Measurements from ENCODE around the gene ZNF283. TPM values are rescaled to one million over a fixed set of nuclear protein-coding genes. Genes with fewer than 3 reads are reported as not detected.
"Not testable (repeated sequence)": the region's sequence is repeated elsewhere in the genome, so short reads cannot be mapped to it uniquely, and the experiment has no call there.

The ZNF283 gene
- total RNA-seq, 1 donor from 2014 or later, result 7.8 TPM

DNA sequence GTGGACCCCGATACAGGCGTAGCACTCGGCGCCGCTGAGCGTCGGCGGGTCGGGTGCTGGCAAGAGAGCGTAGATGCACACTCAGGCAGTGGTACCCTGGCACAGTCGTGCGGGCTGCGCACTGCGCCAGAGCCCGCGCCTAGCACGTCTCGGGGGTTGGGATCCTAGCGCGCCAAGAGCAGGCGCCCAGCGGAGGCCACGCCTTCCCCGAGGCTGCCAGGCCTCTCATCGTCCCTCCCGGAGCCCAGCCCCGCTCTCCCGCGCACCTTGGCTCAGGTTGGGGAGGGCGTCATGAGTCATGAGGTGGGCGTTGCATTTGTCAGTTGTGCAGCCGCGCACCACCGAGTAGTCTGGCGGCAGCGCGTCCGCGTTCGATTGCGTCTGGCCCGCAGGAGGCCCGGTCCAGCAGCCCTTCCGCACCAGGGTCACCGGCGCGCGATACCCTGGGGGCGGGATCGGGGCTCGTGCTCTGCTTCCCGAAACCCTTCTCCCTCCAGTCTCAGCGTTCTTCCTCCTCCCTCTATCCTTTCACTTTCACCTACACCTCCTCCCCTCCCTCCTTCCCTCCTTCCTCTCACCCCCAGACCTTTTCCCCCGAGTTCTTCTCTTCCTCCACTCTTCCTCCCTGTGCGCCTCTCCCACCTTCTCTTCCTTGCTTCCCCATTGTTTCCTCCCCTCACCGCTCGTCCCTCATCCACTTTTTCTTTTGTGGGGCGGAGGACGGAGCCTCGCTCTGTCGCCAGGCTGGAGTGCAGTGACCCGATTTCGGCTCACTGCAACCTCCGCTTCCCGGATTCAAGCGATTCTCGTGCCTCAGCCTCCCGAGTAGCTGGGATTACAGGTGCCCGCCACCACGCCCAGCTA is 28.3 kb upstream of the ZNF283 start:
- intact Hi-C loops (cut with micrococcal nuclease), result no loop called here

DNA sequence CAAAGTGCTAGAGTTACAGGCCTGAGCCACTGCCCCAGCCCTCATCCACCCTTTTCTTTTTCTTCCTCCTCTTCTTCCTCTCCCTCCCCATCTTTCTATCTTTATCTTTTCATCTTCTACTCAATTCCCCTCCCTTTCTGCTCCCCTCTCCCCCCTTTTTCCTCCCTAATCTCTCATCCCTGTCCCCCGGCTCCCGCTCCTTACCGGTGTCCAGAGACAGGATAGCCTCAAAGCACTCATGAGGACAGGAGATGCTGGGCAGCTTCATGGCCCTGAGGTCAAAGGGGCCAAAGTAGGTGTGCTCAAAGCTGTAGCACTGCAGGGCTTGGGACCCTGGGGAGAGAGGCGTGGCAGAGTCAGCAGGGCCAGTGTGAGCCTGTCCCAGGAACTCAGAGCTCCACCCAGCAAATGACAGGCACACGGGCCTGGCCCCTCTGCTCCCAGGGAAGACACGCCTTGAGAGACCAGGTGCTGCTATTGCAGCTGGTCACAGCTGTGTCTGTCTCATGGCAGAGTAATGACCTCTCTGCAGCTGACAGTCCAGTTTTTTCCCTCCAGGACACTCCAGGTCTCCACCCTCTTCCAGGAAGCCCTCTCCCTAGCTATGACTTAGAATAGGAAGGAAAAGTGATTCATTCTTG is 27.5 kb upstream of the ZNF283 start:
- intact Hi-C loops (cut with micrococcal nuclease), result no loop called here

DNA sequence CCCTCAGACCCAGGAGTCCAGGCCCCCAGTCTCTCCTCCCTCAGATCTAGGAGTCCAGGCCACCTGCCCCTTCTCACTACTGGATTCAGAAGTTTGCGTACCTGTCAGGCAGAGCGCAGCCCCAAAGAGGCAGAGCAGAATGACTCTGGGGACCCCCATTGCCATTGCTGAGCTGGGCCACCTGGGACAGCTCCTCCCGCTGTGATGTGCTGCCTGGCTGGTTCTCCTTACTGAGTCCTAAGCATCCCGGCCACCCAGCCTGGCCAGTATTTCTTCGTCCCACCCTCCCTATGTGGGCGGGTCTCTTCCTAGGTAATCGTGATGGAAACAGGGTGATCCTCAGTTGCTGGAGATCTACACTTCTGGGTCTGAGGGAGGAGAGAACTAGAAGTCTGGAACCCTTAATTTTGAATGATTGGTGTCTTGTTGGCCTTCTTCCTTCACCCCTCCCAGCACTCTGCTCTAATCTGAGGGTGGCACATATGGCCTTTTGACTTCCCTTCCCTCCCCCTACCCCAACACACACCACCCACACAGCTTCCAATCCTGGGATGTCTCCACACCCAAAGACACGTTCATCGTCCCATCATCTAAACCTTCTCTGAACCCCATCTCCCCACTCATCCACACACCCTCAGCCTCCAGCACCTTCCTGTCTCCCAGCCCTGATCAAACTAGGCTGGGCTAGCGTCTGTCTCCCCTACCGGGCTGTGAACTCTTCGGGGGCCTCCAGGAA is 24.7 kb upstream of the ZNF283 start, which contains the start of gene LYPD5:
TSS of gene LYPD5 (minus strand) at position 232 of the 736 bp plus-strand sequence. CDS start at position 165, 67 bp downstream.
- intact Hi-C loops (cut with micrococcal nuclease), result no loop called here

DNA sequence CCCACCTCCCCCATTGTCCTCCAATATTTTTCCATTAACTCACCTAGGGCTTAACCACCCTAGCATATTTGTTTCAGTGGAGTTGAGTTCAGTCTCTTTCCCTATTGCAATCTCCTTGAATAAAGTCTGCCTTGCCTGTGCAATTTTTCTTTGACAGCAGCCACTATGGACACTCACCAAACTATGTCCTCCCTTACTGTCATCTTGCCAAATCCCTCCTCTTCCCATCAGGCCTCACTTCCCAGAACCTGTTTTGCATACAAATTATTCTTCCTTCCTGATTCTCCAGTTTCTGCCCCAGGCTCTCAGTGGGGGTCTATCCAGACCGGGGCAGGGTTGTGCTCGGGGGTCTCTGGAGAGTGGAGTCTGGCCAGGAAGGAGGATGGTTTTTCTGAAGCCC is 22.7 kb upstream of the ZNF283 start:
- intact Hi-C loops (cut with micrococcal nuclease), result no loop called here

DNA sequence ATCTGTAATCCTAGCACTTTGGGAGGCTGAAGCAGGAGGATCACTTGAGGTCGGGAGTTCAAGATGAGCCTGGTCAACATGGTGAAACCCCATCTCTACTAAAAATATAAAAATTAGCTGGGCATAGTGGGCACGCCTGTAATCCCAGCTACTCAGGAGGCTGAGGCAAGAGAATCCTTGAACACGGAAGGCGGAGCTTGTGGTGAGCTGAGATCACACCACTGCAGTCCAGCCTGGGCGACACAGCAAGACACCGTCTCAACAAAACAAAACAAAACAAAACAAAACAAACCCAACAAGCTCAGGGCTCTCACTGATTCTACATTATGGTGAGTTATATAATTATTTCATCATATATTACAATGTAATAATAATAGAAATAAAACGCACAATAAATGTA is 20.7 kb upstream of the ZNF283 start:
- intact Hi-C loops (cut with micrococcal nuclease), result not testable (repeated sequence)

DNA sequence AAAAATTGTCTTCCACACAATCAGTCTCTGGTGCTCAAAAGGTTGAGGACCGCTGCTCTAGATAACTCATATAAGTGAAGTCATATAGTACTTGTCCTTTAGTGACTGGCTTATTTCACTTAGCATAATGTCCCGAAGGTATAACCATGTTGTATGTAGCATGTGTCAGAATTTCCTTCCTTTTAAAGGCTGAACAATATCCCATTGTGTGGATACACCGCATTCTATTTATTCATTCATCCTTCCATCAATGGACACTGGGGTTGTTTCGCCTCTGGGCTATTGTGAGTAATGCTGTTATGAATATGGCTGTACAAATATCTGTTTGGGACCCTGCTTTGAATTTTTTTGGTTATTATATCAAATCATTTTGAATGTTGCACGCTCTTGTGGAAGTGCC is 20.3 kb upstream of the ZNF283 start:
- intact Hi-C loops (cut with micrococcal nuclease), result no loop called here

DNA sequence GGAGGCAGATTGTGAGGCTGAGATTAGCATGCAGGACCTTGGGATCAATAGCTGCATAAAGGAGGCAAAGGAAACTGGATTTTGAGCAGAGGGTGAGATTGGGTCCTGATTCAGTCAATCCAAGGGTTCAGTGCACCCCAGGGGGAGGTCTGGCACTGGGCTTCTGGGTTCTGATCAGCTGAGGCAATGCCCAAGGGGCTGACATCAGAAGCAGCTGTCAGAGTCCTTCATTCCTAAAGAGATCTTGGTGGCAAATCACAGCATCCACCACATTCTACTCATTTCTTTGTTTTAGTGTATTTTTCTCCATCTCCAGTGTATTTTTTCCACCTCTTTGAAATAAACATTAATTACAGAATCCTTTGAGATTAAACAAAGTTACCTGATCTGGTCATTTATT is 19.5 kb upstream of the ZNF283 start:
- intact Hi-C loops (cut with micrococcal nuclease), result no loop called here

DNA sequence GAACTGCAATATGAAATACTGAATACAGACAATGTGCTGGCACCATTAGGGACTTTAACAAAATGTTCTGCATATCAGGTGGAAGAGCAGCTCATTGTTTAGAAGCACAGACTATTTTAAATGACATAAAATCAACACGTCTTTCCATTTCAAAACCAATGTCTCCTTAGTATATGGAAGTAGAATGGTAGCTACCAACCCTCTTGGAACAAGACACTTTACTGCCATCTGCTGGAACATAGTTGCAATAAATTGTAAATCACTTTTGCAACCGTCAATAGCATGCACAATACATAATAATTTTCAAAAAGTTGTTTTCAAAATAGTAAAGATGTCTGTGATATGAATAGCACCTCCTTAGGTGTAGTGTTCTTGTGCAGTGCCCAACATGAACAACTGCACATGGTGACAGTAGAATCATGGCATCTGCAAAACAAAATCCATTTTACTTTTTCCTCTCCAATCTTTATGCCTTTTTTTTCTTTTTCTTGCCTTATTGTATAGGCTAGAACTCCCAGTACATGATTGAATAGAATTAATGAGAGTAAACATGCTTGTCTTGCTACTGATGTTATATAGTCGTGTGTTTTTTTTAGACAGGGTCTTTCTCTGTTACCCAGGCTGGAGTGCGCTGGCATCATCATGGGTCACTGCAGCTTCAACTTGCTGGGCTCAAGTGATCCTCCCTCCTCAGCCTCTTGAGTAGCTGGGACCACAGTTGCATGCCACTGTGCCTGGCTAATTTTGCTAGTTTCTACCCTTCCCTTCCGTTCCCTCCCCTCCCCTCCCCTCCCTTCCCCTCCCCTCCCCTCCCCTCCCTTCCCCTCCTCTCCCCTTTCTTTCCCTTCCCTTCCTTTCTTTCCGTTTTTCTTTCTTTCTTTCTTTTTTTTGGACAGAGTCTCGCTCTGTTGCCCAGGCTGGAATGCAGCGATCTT is 17.1 kb upstream of the ZNF283 start:
- intact Hi-C loops (cut with micrococcal nuclease), result loop anchor here (1.0 kb wide), 1 partner anchor 65 kb away; no protein-coding TSS in a partner anchor

DNA sequence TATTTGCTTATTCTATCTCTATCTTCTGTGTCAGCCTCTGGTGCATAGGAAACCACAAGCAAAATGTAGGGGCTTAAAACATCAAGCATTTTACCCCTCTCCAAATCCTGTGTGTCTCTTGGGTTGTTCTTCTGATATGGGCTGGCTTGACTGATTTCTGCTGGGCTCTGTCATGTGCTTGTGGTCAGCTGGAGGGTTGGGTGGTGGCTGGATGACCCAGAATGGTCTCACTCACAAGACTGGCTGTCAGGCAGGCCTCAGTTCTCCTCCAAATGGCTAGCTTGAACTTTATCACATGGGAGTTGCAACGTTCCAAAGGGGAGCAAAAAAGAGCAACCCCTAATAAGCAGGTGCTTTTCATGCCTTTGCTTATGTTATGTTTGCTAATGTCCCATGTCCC is 15.3 kb upstream of the ZNF283 start:
- intact Hi-C loops (cut with micrococcal nuclease), result no loop called here

DNA sequence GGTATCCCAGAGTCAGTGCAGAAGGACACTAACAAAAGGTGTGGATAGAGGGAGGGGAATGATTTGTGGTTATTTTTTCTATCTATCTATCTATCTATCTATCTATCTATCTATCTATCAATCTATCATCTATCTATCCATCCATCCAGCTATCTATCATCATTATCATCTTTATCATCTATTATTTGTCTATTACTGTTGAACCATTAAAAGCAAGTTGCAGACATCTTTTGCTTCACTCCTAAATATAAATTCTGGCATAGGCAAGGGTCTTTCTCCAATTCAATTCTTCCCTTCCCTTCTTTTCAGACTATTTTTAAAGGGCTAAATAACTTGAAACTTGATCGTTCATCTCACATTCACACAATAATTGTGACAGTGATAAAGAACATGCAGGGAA is 14.9 kb upstream of the ZNF283 start:
- intact Hi-C loops (cut with micrococcal nuclease), result no loop called here

DNA sequence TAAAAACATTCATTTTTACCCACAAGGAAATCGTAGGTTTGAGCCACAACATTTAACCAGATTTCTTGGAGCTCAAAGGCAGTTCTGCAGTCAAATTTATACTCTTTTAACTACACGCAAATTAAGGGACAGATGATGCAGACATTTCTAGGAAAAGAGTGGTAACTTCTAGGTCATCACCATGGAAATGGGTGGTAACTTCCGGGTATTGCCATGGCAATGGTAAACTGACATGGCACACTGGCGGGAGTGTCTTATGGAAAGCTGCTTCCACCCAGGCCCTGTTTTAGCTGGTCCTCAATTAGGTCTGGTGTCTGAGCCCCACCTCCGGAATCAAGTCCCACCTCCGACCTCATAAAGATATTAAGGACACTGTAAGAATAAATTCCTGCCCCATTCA is 14.4 kb upstream of the ZNF283 start:
- intact Hi-C loops (cut with micrococcal nuclease), result no loop called here

DNA sequence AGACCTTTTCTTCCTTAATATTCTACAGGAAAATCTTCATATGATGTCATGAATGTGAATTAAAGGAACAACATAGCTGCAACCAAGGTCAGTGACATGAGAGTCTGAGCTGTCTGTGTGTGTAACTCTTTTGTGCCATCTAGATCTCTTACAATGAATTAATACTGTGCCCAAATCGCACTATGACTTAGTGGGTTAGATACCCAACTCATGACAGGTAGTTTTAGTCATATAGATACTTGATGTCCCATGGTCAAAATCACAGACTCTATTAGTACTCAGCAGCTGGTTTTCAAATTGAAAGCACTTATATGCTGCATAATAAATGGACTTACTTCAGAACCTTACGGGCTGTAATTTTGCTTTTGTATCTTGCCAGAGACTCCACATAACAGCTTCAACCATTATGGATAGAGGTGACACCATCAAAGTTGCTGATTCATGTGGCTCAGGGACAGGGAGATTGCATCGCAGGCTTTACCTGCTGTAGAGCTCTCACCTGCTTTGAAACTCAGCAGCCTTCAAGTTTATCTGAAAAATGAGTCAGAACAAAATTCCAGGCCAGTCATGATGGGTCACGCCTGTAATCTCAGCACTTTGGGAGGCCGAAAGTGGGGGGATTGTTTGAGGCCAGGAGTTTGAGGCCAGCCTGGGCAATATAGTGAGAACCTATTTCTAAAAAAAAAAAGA is 12.3 kb upstream of the ZNF283 start:
- intact Hi-C loops (cut with micrococcal nuclease), result no loop called here

DNA sequence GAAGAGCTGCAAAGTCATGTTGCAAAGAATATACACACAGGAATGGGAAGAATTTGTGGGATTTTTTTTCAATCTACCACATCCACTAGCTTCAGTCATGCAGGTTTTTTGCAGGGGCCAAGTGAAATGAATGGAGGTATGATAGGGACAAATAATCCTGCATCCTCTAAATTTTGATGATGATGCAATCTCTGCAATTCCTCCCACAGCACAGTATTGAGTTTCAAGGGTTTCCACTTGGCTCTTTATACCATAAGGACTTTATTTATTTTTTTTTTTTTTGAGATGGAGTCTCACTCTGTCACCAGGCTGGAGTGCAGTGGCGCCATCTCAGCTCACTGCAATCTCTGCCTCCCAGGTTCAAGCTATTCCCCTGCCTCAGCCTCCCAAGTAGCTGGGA is 9.7 kb upstream of the ZNF283 start:
- intact Hi-C loops (cut with micrococcal nuclease), result not testable (repeated sequence)

DNA sequence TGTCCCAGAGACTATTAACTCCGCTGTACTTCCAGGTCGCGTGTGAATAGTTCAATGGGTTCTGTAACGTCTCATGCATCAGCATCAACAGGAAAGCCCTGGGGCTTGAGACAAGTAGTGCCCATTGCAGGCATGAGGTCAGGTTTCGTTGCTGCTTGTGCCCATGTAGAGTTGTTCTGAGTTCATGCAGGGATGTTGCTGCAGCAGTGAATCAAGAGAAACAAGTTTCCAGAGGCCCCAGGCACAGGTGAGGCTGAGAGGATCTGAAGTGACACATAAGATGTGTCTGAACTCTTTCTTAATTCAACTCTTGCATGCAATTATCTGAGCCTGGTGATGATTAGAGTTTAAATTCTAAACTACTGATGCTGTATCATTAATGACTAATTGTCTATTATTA is 8.6 kb upstream of the ZNF283 start:
- intact Hi-C loops (cut with micrococcal nuclease), result no loop called here

DNA sequence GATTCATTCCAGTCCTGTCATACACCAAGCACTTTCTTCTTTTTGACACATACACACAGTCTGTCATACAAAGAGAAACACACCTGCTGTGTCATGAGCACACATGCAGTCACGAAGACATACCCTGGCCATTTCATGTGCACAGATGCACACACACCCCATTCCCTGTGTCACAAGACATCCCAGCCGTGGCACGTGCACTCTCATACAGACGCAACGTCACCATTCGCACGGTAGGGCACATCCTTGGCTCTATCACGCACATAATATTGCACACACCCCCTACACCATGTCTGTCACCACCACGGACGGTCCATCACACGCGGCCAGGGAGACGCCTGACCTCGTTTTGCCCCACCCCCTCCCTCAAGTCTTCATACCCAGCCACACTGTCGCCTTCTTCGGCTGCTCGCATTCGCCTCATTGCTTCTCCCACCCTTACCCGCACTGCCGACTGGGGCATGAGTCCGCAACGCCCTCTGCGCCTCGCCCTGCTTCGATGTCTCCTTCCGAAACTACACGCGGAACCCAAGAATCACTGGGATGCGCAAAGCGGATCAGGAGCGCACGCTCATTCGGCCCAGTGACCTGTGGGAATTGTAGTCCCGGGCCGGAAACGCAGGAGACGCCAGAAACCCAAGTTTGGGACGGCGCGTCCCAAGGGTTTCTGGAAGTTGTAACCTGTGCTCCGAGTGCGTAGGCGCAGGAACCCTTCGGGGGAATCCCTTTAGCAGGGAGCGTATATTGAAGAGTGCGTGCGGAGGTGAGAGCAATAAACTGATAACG is 6.8 kb upstream of the ZNF283 start:
- intact Hi-C loops (cut with micrococcal nuclease), result no loop called here

DNA sequence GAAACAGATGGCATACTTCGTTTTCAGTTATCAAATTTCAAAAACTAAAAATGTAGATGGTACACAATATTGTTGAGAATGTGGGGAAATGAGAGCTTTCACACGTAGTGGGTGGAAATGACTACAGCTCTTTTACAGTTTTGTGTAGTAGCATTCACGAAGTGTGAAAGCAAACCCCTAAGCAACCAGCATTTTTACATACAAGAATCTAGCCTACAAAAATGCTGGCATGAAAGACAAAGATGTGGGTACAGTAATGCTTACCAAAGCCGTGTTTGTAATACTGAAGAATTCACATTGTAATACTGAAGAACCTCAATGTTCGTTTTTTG is 6.3 kb upstream of the ZNF283 start:
- intact Hi-C loops (cut with micrococcal nuclease), result no loop called here

DNA sequence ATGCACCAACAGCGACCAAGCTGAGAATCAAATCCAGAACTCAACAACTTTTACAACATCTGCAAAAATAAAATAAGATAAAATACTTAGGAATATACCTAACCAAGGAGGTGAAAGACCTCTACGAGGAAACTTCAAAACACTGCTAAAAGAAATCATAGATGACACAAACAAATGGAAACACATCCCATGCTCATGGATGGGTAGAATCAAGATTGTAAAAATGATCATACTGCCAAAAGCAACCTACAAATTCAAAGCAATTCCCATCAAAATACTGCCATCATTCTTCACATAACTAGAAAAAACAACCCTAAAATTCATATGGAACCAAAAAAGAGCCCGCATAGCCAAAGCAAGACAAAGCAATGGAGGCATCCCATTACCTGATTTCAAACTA is 3.3 kb upstream of the ZNF283 start:
- intact Hi-C loops (cut with micrococcal nuclease), result not testable (repeated sequence)

DNA sequence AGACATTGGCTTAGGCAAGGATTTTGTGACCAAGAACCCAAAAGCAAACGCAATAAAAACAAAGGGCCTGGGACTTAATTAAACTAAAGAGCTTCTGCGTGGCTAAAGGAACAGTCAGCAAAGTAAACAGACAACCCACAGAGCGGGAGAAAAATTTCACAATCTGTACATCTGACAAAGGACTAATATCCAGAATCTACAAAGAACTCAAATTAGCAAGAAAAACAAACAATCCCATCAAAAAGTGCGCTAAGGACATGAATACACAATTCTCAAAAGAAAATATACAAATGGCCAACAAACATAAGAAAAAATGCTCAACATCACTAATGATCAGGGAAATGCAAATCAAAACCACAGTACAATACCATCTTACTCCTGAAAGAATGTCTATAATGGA is 2.5 kb upstream of the ZNF283 start:
- intact Hi-C loops (cut with micrococcal nuclease), result not testable (repeated sequence)

DNA sequence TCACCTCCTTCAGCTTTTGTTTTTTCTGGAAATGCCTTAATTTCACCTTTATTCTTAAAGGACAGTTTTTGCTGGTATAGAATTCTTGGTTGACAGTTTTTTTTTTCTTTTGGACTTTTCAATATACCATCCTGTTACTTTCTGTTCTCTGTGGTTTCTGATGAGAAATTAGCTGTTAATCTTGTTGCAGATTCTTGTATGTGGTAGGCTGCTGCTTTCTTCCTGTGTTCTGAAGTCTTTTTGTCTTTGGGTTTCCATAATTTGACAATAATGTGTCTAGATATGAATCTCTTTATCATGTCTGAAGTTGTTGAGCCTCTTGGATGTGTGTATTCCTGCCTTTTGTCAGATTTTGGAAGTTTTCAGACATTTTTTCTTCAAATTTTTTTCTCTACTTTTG is 12.0 kb downstream of the ZNF283 start:
- intact Hi-C loops (cut with micrococcal nuclease), result no loop called here

DNA sequence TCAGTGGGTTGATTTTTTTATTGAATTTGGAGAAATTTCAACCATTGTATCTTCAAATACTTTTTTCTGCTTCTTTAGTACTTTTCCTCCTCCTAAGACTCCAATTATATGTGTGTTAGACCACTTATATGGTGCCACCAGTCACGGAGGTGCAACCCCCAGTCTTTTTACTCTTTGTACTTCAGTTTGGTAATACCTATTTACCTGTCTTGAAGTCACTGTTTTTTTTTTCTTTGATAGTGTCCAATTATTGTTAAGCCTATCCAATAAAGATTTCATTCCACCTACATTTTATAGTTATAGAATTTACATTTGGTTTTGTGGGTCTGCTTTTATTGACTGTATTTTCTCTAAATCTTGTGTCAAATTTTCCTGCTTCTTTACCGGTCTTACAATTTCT is 14.9 kb downstream of the ZNF283 start:
- intact Hi-C loops (cut with micrococcal nuclease), result no loop called here

Data from T-helper 2 cell treated with Interferon-gamma antibody and Interleukin-4, amounts not matched to agents 100 ng/mL and 5 ng/mL, for 36 hours (primary cell).